K562 (cell line): Measurements from ENCODE around the gene ATP6V0C. TPM values are rescaled to one million over a fixed set of nuclear protein-coding genes. Genes with fewer than 3 reads are reported as not detected.

Source experiments
- BCL6 ChIP-seq: fragments of 250-450 bp; sonication (Bioruptor Pico); IDR thresholded peaks from 2 replicates; pipeline ENCODE4 v1.4.0; 2020
- CHD1 ChIP-seq: fragments of 200-600 bp; sonication (generic); IDR thresholded peaks from one replicate; pipeline ENCODE4 v1.6.1; 2012; ENCODE audit warnings: mild to moderate bottlenecking, moderate library complexity, low read length, inconsistent platforms
- CREB1 ChIP-seq, 2 experiments: sonication (generic) in 1 of 2; formaldehyde crosslinking in 1 of 2; IDR thresholded peaks; 2 replicates each; pipeline versions ENCODE4 v1.6.1 to v1.8.0; 2012 to 2022; ENCODE audit warnings: inconsistent platforms in 1 of 2, mild to moderate bottlenecking in 1 of 2, missing genetic modification reagents in 1 of 2, moderate library complexity in 1 of 2
- CREM ChIP-seq: IDR thresholded peaks from 2 replicates; pipeline ENCODE4 v1.6.1; 2014; ENCODE audit warnings: antibody characterized with exemption, low read depth
- FOXA3 ChIP-seq, 2 experiments: fragments of 450-650 bp in 1 of 2; sonication (generic) in 1 of 2; formaldehyde crosslinking; IDR thresholded peaks in 1 of 2; conservative IDR thresholded peaks in 1 of 2; 2 replicates each; pipeline versions ENCODE4 v1.4.0 to v1.8.0; 2020 to 2022; ENCODE audit warnings: mild to moderate bottlenecking in 2 of 2, missing genetic modification reagents in 1 of 2
- HDAC2 ChIP-seq: fragments of 450-650 bp; IDR thresholded peaks from 2 replicates; pipeline ENCODE4 v1.6.1; 2016; ENCODE audit warnings: mild to moderate bottlenecking
- MCM7 ChIP-seq, 2 experiments: fragments of 450-650 bp; IDR thresholded peaks; 2 replicates each; pipeline ENCODE4 v1.6.1; 2016 to 2018
- MGA ChIP-seq: fragments of 450-650 bp; IDR thresholded peaks from 2 replicates; pipeline ENCODE4 v1.6.1; 2016; ENCODE audit warnings: mild to moderate bottlenecking, moderate library complexity
- NFE2 ChIP-seq: IDR thresholded peaks from 2 replicates; pipeline ENCODE4 v1.6.1; 2014; ENCODE audit warnings: antibody characterized with exemption, low read depth
- NFIX ChIP-seq: fragments of 250-450 bp; sonication (Bioruptor Pico); IDR thresholded peaks from 2 replicates; pipeline ENCODE4 v1.4.0; 2020; ENCODE audit warnings: low read depth, mild to moderate bottlenecking, moderate library complexity
- PRPF4 ChIP-seq: fragments of 200-400 bp; formaldehyde crosslinking; IDR thresholded peaks from one replicate; pipeline ENCODE4 v1.6.1; 2017; ENCODE audit warnings: low read length, low read depth, mild to moderate bottlenecking; ENCODE audit not compliant: insufficient read depth, poor library complexity, severe bottlenecking
- SIN3A ChIP-seq, 2 experiments: fragments of 150-350 bp in 1 of 2; IDR thresholded peaks; 2 replicates each; pipeline ENCODE4 v1.6.1; 2011 to 2016; ENCODE audit warnings: borderline replicate concordance in 2 of 2, low read depth in 2 of 2, low read length in 2 of 2, mild to moderate bottlenecking in 2 of 2, moderate library complexity in 2 of 2; ENCODE audit not compliant: control insufficient read depth in 1 of 2
- SNRNP70 ChIP-seq: fragments of 200-400 bp; formaldehyde crosslinking; optimal IDR thresholded peaks from 2 replicates; pipeline ENCODE3; 2017; ENCODE audit warnings: low read depth, low read length
- SRSF3 ChIP-seq: fragments of 200-400 bp; formaldehyde crosslinking; IDR thresholded peaks from 2 replicates; pipeline ENCODE4 v1.6.1; 2016; ENCODE audit warnings: mild to moderate bottlenecking, low read length, moderate library complexity; ENCODE audit not compliant: insufficient read depth
- TAF7 ChIP-seq: fragments of 450-650 bp; IDR thresholded peaks from 2 replicates; pipeline ENCODE4 v1.6.1; 2016; ENCODE audit warnings: missing genetic modification characterization, missing compliant biosample characterization
- TOE1 ChIP-seq, 2 experiments: fragments of 450-650 bp in 1 of 2; sonication (generic) in 1 of 2; formaldehyde crosslinking in 1 of 2; IDR thresholded peaks; 2 replicates each; pipeline versions ENCODE4 v1.7.1 to v1.8.0; 2016 to 2022; ENCODE audit warnings: borderline replicate concordance in 2 of 2, mild to moderate bottlenecking in 2 of 2, antibody characterized with exemption in 1 of 2, inconsistent platforms in 1 of 2, low read depth in 1 of 2, missing genetic modification reagents in 1 of 2, moderate library complexity in 1 of 2
- ZNF316 ChIP-seq: fragments of 450-650 bp; IDR thresholded peaks from 2 replicates; pipeline ENCODE4 v1.6.1; 2016
- polyA plus RNA-seq, 8 experiments: library from polyadenylated mRNA; depleted of rRNA in 4 of 8; stranded (reverse) in 5 of 8; unstranded in 3 of 8; fragments of >200 nt; fragmentation: Nextera tagmentation in 2 of 8; fragmentation: Illumina TruSeq in 1 of 8; extraction: Ambion mirVana in 2 of 8; extraction: Trizol in 1 of 8; gene quantifications; 2 replicates each; pipeline versions ENCODE4 v1.2.1 to v1.2.3, GENCODE V29; 2011 to 2014; ENCODE audit warnings: inconsistent platforms in 1 of 8, missing spikeins in 1 of 8
- total RNA-seq, 7 experiments: library from RNA; depleted of rRNA in 6 of 7; stranded (reverse); fragments of >200 nt in 6 of 7; fragmentation: Illumina TruSeq in 2 of 7; extraction: Trizol in 2 of 7; gene quantifications; 2 replicates each; pipeline versions ENCODE4 v1.2.1 to v1.2.3, GENCODE V29; 2011 to 2021; ENCODE audit warnings: low replicate concordance in 1 of 7

Gene ATP6V0C
- total and polyA plus RNA-seq, 9 of the 15 experiments (the other 6 are each of a cell fraction or from before 2014, with no cell fraction given), result 2.9 to 228 (median 22.7) TPM

- TF ChIP-seq MGA (0 out of 2 replicates have a peak, but pooled peaks have one; percentile 21), ZNF316 (no peak), FOXA3 (CRISPR knock-in tag; conservative IDR thresholded peaks at IDR 0.05 in 1 of 2, IDR thresholded peaks at IDR 0.05 in 1 of 2) (no peak), HDAC2 (no peak), CREM (peak; percentile 32; the same call in 1 of the 2 replicates), SIN3A (IDR thresholded peaks at IDR 0.05; ENCODE audit: borderline replicate concordance in 2 of 2, control insufficient read depth in 1 of 2, low read depth in 2 of 2, low read length in 2 of 2) (no peak; a peak in 1 of 4 replicates), TAF7 (tag) (no peak), BCL6 (no peak), SRSF3 (no peak), CREB1 (IDR thresholded peaks at IDR 0.05) (no peak), CREB1 (CRISPR knock-in tag; IDR thresholded peaks at IDR 0.05) (peak; percentile 49; the same call in 1 of the 2 replicates), NFIX (no peak), PRPF4 (no peak), NFE2 (no peak), SNRNP70 (no peak), TOE1 (IDR thresholded peaks at IDR 0.05; ENCODE audit: borderline replicate concordance) (no peak), TOE1 (CRISPR knock-in tag; IDR thresholded peaks at IDR 0.05; ENCODE audit: borderline replicate concordance, low read depth) (no peak), MCM7 (IDR thresholded peaks at IDR 0.05) (no peak), CHD1 (no peak)
Observed at GRCh38 chr16:2532494-2533141, 18.9 kb downstream of the ATP6V0C start (continued).
